ENCODE results near the gene TPX2. TPM values are rescaled to one million over a fixed set of nuclear protein-coding genes. Genes with fewer than 3 reads are reported as not detected.
A peak's percentile ranks its signal among the peaks of the same experiment; 100 is the strongest.

Gene TPX2
- total and polyA plus RNA-seq, 2 donors (not counting 1 experiment from before 2014, with no cell fraction given): 0.30 to 0.31 TPM

DNA sequence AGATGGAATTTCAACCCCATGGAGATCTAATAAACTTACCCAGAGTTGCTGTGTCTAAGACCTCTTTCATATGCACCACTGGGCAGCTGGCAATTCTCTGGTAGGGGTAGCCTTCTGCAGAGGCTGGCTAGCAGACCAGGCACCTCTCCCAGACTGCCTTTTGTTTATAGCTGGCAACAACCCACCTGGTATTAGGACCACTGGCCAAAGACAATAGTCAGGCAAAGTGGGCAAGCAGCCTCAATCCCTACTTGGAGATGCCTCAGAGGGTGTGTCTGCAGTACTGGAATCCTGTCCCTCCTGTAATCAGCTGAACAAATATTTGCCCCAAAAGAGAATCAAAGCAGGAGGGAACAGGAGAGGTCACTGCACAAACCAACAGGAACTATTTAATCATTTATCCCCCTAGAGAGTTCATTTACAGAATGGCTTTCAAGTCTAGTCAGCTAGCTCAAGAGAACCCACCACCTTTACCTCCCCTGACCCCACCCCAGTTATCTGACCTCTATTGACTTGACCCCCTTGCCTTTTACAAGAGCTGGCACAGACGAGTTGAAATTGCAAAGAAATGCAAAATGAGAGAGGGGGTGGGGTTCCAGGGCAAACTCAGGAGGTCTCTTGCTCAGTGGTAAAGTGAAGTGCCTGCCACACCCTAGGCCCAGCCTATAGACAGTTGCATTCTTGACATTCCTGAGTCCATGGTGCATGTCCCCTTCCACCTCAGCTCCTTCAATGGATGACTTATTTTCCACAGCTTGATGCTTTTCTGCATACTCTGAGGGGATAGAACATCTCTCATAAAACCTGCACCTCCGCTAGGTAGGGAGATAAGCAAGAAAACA, 19.2 kb upstream of the TPX2 start:
- no peaks in the 10 kb centered on the region for H3K9me3 Mint-ChIP-seq (ENCODE audit: insufficient read depth)
- H3K4me3 Mint-ChIP-seq: peak overlapping the region; percentile 92
- POLR2A ChIA-PET: no interaction called here
- CTCF ChIA-PET: interaction anchor here (1.0 to 10.5 kb wide), 3 partner anchors 10 to 58 kb away, joined by 3 to 455 read pairs (median 7); no protein-coding TSS in a partner anchor
- no peaks in the 10 kb centered on the region for H3K27me3 Mint-ChIP-seq
- Histone ChIP-seq H3K4me3 (ENCODE audit: control extremely low read depth in 1 of 5, extremely low read depth in 1 of 5, insufficient read depth in 1 of 5, low read depth in 2 of 5, low read length in 4 of 5) (peak overlapping the region in 1 of 5 experiments; percentile 1), H3K79me2 (ENCODE audit: control insufficient read depth, insufficient read depth, low read length) (peaks cover 77% of the 10 kb centered on the region), H3K4me1 (ENCODE audit: control insufficient read depth in 2 of 2, insufficient read depth in 2 of 2, low read length in 2 of 2) (peaks cover 53 to 58% of the 10 kb centered on the region in 2 donors), H2AFZ (ENCODE audit: insufficient read depth, low read depth, low read length, poor library complexity, severe bottlenecking) (no peak overlapping the region), H3K9me3 (ENCODE audit: control extremely low read depth in 1 of 3, control insufficient read depth in 2 of 3, insufficient read depth in 1 of 3, low read length in 2 of 3) (no peaks in the 10 kb centered on the region), H4K20me1 (ENCODE audit: control insufficient read depth, insufficient read depth, low read length, poor library complexity, severe bottlenecking) (peaks cover 6% of the 10 kb centered on the region), H3K27me3 (replicated peaks in 1 of 4; ENCODE audit: control extremely low read depth in 1 of 4, control insufficient read depth in 3 of 4, insufficient read depth in 4 of 4, low read length in 3 of 4) (no peaks in the 10 kb centered on the region), H3K36me3 (replicated peaks in 1 of 2; ENCODE audit: control extremely low read depth in 1 of 2, control insufficient read depth in 1 of 2, extremely low read depth in 1 of 2, insufficient read depth in 2 of 2, low read length in 1 of 2) (peaks cover 0 to 4% of the 10 kb centered on the region in 2 experiments), H3K9ac (ENCODE audit: low read length) (no peak overlapping the region), H3K27ac (ENCODE audit: low read length in 2 of 2) (no peak overlapping the region), H3K4me2 (replicated peaks; ENCODE audit: low read depth, low read length, poor library complexity, severe bottlenecking) (peak overlapping the region; percentile 99)
- TF ChIP-seq EZH2 (IDR thresholded peaks at IDR 0.05; ENCODE audit: borderline replicate concordance, insufficient read depth, low read depth, low read length, poor library complexity, severe bottlenecking): no peak
- TF ChIP-seq, protein P1, sequence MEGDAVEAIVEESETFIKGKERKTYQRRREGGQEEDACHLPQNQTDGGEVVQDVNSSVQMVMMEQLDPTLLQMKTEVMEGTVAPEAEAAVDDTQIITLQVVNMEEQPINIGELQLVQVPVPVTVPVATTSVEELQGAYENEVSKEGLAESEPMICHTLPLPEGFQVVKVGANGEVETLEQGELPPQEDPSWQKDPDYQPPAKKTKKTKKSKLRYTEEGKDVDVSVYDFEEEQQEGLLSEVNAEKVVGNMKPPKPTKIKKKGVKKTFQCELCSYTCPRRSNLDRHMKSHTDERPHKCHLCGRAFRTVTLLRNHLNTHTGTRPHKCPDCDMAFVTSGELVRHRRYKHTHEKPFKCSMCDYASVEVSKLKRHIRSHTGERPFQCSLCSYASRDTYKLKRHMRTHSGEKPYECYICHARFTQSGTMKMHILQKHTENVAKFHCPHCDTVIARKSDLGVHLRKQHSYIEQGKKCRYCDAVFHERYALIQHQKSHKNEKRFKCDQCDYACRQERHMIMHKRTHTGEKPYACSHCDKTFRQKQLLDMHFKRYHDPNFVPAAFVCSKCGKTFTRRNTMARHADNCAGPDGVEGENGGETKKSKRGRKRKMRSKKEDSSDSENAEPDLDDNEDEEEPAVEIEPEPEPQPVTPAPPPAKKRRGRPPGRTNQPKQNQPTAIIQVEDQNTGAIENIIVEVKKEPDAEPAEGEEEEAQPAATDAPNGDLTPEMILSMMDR (IDR thresholded peaks at IDR 0.05): no peak
- intact Hi-C loops (cut with micrococcal nuclease): no loop called here
- WGBS (ENCODE audit: insufficient coverage): no CpG with 5 or more reads among the region's 2 CpGs
- peak overlapping the region; percentile 95 for H3K27ac Mint-ChIP-seq
- ATAC-seq (ENCODE audit: low read depth): no peak
- DNase-seq: no peak
- H3K4me1 Mint-ChIP-seq: peaks cover 68% of the 10 kb centered on the region

Data from B cell (primary cell).